Measurements from ENCODE around the gene CYTL1.

GRCh38 chr4:5012244-5012898 is 6.9 kb downstream of the CYTL1 start:
- TF ChIP-seq TAF7 (tag; IDR thresholded peaks at IDR 0.05), result no peak
- no peak for TF ChIP-seq EZH2 (IDR thresholded peaks at IDR 0.05; ENCODE audit: borderline replicate concordance, low read depth, low read length)
- no peak for TF ChIP-seq JUN (IDR thresholded peaks at IDR 0.05; ENCODE audit: borderline replicate concordance, low read depth, low read length)
- TF ChIP-seq JUN (CRISPR knock-in tag; IDR thresholded peaks at IDR 0.05; ENCODE audit: borderline replicate concordance), result no peak
- no peak for TF ChIP-seq REST (IDR thresholded peaks at IDR 0.05; ENCODE audit: borderline replicate concordance)
- TF ChIP-seq REST (CRISPR knock-in tag; IDR thresholded peaks at IDR 0.05; ENCODE audit: low read depth), result no peak
- no peak for TF ChIP-seq NFXL1 (CRISPR knock-in tag; IDR thresholded peaks at IDR 0.05)
- TF ChIP-seq E4F1 (CRISPR knock-in tag; IDR thresholded peaks at IDR 0.05; ENCODE audit: borderline replicate concordance), result no peak
- TF ChIP-seq CBX8 (IDR thresholded peaks at IDR 0.05; ENCODE audit: borderline replicate concordance, extremely low read depth, low read depth, low read length, poor library complexity, severe bottlenecking), result no peak
- no peak for TF ChIP-seq GABPB1 (CRISPR knock-in tag; IDR thresholded peaks at IDR 0.05)
- no peak for TF ChIP-seq STAG1 (CRISPR knock-in tag; IDR thresholded peaks at IDR 0.05; ENCODE audit: borderline replicate concordance)
- no peak for TF ChIP-seq ADNP (tag; IDR thresholded peaks at IDR 0.05)
- no peak for TF ChIP-seq RAD21 (CRISPR knock-in tag; conservative IDR thresholded peaks at IDR 0.05 in 1 of 2, IDR thresholded peaks at IDR 0.05 in 1 of 2)
